ENCODE data around the gene MTOR.
"Not testable (repeated sequence)": the region's sequence is repeated elsewhere in the genome, so short reads cannot be mapped to it uniquely, and the experiment has no call there.

Gene MTOR

DNA sequence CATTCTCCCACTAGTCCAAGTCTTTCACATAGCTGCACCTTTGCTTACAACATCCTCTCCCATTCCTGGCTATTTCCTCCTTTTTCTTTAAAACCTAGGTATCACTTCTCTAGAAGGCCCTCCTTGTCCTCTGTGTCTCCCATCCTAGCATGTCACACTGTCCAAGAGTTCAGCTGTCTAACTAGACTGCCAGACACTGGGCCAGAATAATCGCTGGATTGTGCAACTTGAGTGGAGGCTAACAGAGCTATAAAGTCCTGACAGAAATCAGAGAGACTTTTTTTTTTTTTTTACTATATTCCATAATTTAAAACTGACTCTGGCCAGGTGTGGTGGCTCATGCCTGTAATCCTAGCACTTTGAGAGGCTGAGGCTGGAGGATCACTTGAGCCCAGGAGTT, 77.4 kb downstream of the MTOR start:
- TF ChIP-seq CTCF (IDR thresholded peaks at IDR 0.05; ENCODE audit: borderline replicate concordance, control extremely low read depth, extremely low read depth, insufficient read depth, missing control alignments), result no peak
- no peak for DNase-seq (ENCODE audit: low spot score)

GRCh38 chr1:11182884-11183283, 79.5 kb downstream of the MTOR start:
- no peak for TF ChIP-seq CTCF (IDR thresholded peaks at IDR 0.05; ENCODE audit: borderline replicate concordance, control extremely low read depth, extremely low read depth, insufficient read depth, missing control alignments)
- in situ Hi-C loops (cut with MboI; ENCODE audit: low sequenced_read_pairs, unreplicated experiment), result no loop called here
- DNase-seq (ENCODE audit: low spot score), result no peak

More for the DNA sequence above, 77.4 kb downstream of the MTOR start:
- in situ Hi-C loops (cut with MboI; ENCODE audit: low sequenced_read_pairs, unreplicated experiment), result no loop called here

DNA sequence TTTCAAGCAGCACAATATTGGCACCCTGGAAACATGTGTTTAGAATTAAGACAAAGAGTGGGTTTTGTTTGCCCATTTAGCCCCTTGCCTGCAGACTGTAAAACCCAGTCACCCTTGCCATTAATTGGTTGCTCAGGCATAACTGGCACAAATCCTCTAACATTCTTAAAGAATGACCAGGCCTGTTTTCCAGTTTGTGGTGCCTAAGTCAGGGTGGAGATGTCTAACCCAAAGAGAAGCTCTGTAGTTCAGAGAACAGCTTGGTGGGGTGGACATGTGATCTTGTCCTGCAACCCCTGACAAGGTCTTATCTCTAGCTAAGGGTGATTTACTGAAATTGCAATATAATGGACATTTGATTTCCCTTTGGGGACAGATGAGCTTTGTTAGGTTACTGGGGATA, 82.0 kb downstream of the MTOR start:
- in situ Hi-C loops (cut with MboI; ENCODE audit: low sequenced_read_pairs, unreplicated experiment), result no loop called here
- DNase-seq (ENCODE audit: low spot score), result no peak
- TF ChIP-seq CTCF (IDR thresholded peaks at IDR 0.05; ENCODE audit: borderline replicate concordance, control extremely low read depth, extremely low read depth, insufficient read depth, missing control alignments), result no peak

DNA sequence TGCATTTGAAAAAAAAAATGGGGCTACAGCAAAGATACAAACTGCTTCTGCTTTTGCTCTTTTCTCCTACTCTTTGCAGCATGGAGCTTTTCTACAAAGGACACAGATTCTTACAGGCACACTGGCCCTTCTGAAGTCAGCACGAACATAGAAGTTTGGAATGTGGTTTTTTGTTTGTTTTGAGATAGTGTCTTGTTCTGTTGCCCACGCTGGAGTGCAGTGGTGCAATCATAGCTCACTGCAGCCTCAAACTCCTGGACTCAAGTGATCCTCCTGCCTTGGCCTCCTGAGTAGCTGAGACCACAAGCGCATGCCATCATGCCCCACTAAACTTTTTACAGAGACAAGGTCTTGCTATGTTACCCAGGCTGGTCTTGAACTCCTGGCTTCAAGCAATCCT, 82.6 kb downstream of the MTOR start:
- in situ Hi-C loops (cut with MboI; ENCODE audit: low sequenced_read_pairs, unreplicated experiment); DNase-seq (ENCODE audit: low spot score): not testable (repeated sequence)

- in situ Hi-C loops (cut with MboI; ENCODE audit: low sequenced_read_pairs, unreplicated experiment), result no loop called here
- DNase-seq (ENCODE audit: low spot score), result no peak
- no peak for TF ChIP-seq CTCF (IDR thresholded peaks at IDR 0.05; ENCODE audit: borderline replicate concordance, control extremely low read depth, extremely low read depth, insufficient read depth, missing control alignments)
Measured at GRCh38 chr1:11179125-11179524, 83.2 kb downstream of the MTOR start.

GRCh38 chr1:11178021-11179015, 84.0 kb downstream of the MTOR start:
- DNase-seq (ENCODE audit: low spot score), result no peak
- in situ Hi-C loops (cut with MboI; ENCODE audit: low sequenced_read_pairs, unreplicated experiment), result no loop called here
- no peak for TF ChIP-seq CTCF (IDR thresholded peaks at IDR 0.05; ENCODE audit: borderline replicate concordance, control extremely low read depth, extremely low read depth, insufficient read depth, missing control alignments)

GRCh38 chr1:11176081-11176706, 86.2 kb downstream of the MTOR start:
- TF ChIP-seq CTCF (IDR thresholded peaks at IDR 0.05; ENCODE audit: borderline replicate concordance, control extremely low read depth, extremely low read depth, insufficient read depth, missing control alignments), result no peak
- no peak for DNase-seq (ENCODE audit: low spot score)
- in situ Hi-C loops (cut with MboI; ENCODE audit: low sequenced_read_pairs, unreplicated experiment), result no loop called here

All from GM13976 (cell line).